Activated naive CD4-positive, alpha-beta T cell treated with Interleukin-2 at 50 U/mL for 16 hours (primary cell): Measurements from ENCODE around the gene SPRR2B.
"Not testable (repeated sequence)": the region's sequence is repeated elsewhere in the genome, so short reads cannot be mapped to it uniquely, and the experiment has no call there.

Experiments used
- DNase-seq: peaks from one replicate; pipeline ENCODE4 v3.0.0-alpha.2; 2020

Gene SPRR2B

GRCh38 chr1:153071511-153071910, at the start of gene SPRR2B:
Gene SPRR2B, minus strand, starts transcription at chr1:153071611. Its CDS starts 772 bp downstream, at chr1:153070839.
- no peak for DNase-seq

- no peak for DNase-seq
Observed at GRCh38 chr1:153120945-153121344, 49.5 kb upstream of the SPRR2B start.

GRCh38 chr1:153119491-153119971, 48.1 kb upstream of the SPRR2B start:
- DNase-seq = no peak

- not testable (repeated sequence) for DNase-seq
Observed at GRCh38 chr1:153115264-153115663, 43.9 kb upstream of the SPRR2B start.

GRCh38 chr1:153113416-153113815, 42.0 kb upstream of the SPRR2B start, which contains the start of gene SPRR2F:
Gene SPRR2F, minus strand, starts transcription at chr1:153113516. Its CDS starts 783 bp downstream, at chr1:153112733.
- DNase-seq = no peak

GRCh38 chr1:153112454-153112853, 41.0 kb upstream of the SPRR2B start:
- not testable (repeated sequence) for DNase-seq

GRCh38 chr1:153100245-153100644, 28.8 kb upstream of the SPRR2B start:
- DNase-seq = no peak

- DNase-seq = no peak
Observed at GRCh38 chr1:153099461-153100045, 28.1 kb upstream of the SPRR2B start.

- no peak for DNase-seq
Observed at GRCh38 chr1:153095764-153096163, 24.4 kb upstream of the SPRR2B start.

GRCh38 chr1:153094426-153094825, 23.0 kb upstream of the SPRR2B start, which contains the start of gene SPRR2E:
Gene SPRR2E, minus strand, starts transcription at chr1:153094526. Its CDS starts 775 bp downstream, at chr1:153093751.
- no peak for DNase-seq

GRCh38 chr1:153087652-153088051, 16.2 kb upstream of the SPRR2B start:
- DNase-seq = no peak

GRCh38 chr1:153081736-153082135, 10.3 kb upstream of the SPRR2B start:
- DNase-seq = no peak

GRCh38 chr1:153072806-153073726, 1.7 kb upstream of the SPRR2B start:
- DNase-seq = no peak

- DNase-seq = no peak
Observed at GRCh38 chr1:153070243-153070642, 1.2 kb downstream of the SPRR2B start.

GRCh38 chr1:153058826-153059784, 12.3 kb downstream of the SPRR2B start:
- DNase-seq = no peak

GRCh38 chr1:153058154-153058553, 13.3 kb downstream of the SPRR2B start:
- DNase-seq = no peak

GRCh38 chr1:153057375-153057774, 14.0 kb downstream of the SPRR2B start, which contains the start of gene SPRR2A:
Gene SPRR2A, minus strand, starts transcription at chr1:153057512. Its CDS starts 777 bp downstream, at chr1:153056735.
- no peak for DNase-seq

- DNase-seq = not testable (repeated sequence)
Observed at GRCh38 chr1:153056111-153056510, 15.3 kb downstream of the SPRR2B start.

- DNase-seq = no peak
Observed at GRCh38 chr1:153049211-153049610, 22.2 kb downstream of the SPRR2B start.

- DNase-seq = no peak
Observed at GRCh38 chr1:153040950-153041631, 30.3 kb downstream of the SPRR2B start, which contains the start of gene SPRR2D. Gene SPRR2D, minus strand, starts transcription at chr1:153041120. Its CDS starts 774 bp downstream, at chr1:153040346.

- DNase-seq = no peak
Observed at GRCh38 chr1:153035211-153035610, 36.2 kb downstream of the SPRR2B start.
